GM21360 (cell line): Measurements from ENCODE around the gene CHP2.
"Not testable (repeated sequence)": the region's sequence is repeated elsewhere in the genome, so short reads cannot be mapped to it uniquely, and the experiment has no call there.

Source experiments
- ATAC-seq: cut with Tn5 transposase; IDR thresholded peaks from one replicate; pipeline ENCODE4 v1.9.1; 2021; ENCODE audit warnings: mild to moderate bottlenecking, moderate library complexity; ENCODE audit not compliant: unreplicated experiment

Gene CHP2

GRCh38 chr16:23742766-23743165 is 12.1 kb upstream of the CHP2 start:
- no peak for ATAC-seq

GRCh38 chr16:23745263-23745662 is 9.6 kb upstream of the CHP2 start:
- ATAC-seq, result no peak

GRCh38 chr16:23748630-23749029 is 6.2 kb upstream of the CHP2 start:
- ATAC-seq, result no peak

GRCh38 chr16:23751053-23751452 is 3.8 kb upstream of the CHP2 start:
- ATAC-seq, result not testable (repeated sequence)

- ATAC-seq, result no peak
These were observed 775 bp upstream of the CHP2 start for GRCh38 chr16:23753908-23754593.

GRCh38 chr16:23755484-23755809 is 621 bp downstream of the CHP2 start:
- ATAC-seq, result no peak

- ATAC-seq, result no peak
These were observed 2.3 kb downstream of the CHP2 start for GRCh38 chr16:23757116-23757515.

- no peak for ATAC-seq
These were observed 3.3 kb downstream of the CHP2 start for GRCh38 chr16:23757937-23758619.

- ATAC-seq, result no peak
These were observed 11.1 kb downstream of the CHP2 start for GRCh38 chr16:23765933-23766332.

GRCh38 chr16:23768581-23768980 is 13.8 kb downstream of the CHP2 start:
- no peak for ATAC-seq

- no peak for ATAC-seq
These were observed 16.2 kb downstream of the CHP2 start for GRCh38 chr16:23771027-23771426.

GRCh38 chr16:23771642-23772041 is 16.8 kb downstream of the CHP2 start:
- no peak for ATAC-seq

- no peak for ATAC-seq
These were observed 18.5 kb downstream of the CHP2 start for GRCh38 chr16:23773339-23773738.

- ATAC-seq, result no peak
These were observed 26.4 kb downstream of the CHP2 start for GRCh38 chr16:23781176-23781575.

GRCh38 chr16:23784811-23785447 is 30.1 kb downstream of the CHP2 start:
- no peak for ATAC-seq

- ATAC-seq, result no peak
These were observed 31.0 kb downstream of the CHP2 start for GRCh38 chr16:23785842-23786241.

- ATAC-seq, result no peak
These were observed 32.2 kb downstream of the CHP2 start for GRCh38 chr16:23786964-23787561.

- ATAC-seq, result no peak
These were observed 33.9 kb downstream of the CHP2 start for GRCh38 chr16:23788685-23789084.

- ATAC-seq, result no peak
These were observed 40.6 kb downstream of the CHP2 start for GRCh38 chr16:23795378-23795777.

GRCh38 chr16:23796941-23797340 is 42.1 kb downstream of the CHP2 start:
- ATAC-seq, result no peak

GRCh38 chr16:23801378-23801777 is 46.6 kb downstream of the CHP2 start:
- no peak for ATAC-seq

GRCh38 chr16:23802776-23803175 is 48.0 kb downstream of the CHP2 start:
- ATAC-seq, result no peak
